Lower lobe of right lung (tissue), 2 donors: ENCODE results near the gene SLC24A3. TPM values are rescaled to one million over a fixed set of nuclear protein-coding genes. Genes with fewer than 3 reads are reported as not detected.

Experiments
- ATAC-seq, 2 donors: fragments of 200-7000 bp; cut with Tn5 transposase; one replicate each; pipeline ENCODE4 v1.9.1; 2020 to 2022; ENCODE audit warnings: mild to moderate bottlenecking in 2 of 2, moderate library complexity in 2 of 2
- DNase-seq: peaks from one replicate; pipeline ENCODE4 v3.0.0-alpha.2; 2020
- H3K27ac ChIP-seq: fragments of 200-600 bp; one replicate; pipeline ENCODE4 v1.8.0; 2022
- H3K27me3 ChIP-seq: fragments of 200-600 bp; one replicate; pipeline ENCODE4 v1.8.0; 2022; ENCODE audit warnings: low read depth
- H3K36me3 ChIP-seq: fragments of 200-600 bp; one replicate; pipeline ENCODE4 v1.8.0; 2022; ENCODE audit warnings: mild to moderate bottlenecking
- H3K4me1 ChIP-seq: fragments of 200-600 bp; one replicate; pipeline ENCODE4 v1.8.0; 2022
- H3K4me3 ChIP-seq: fragments of 200-600 bp; one replicate; pipeline ENCODE4 v1.8.0; 2022; ENCODE audit warnings: mild to moderate bottlenecking
- H3K9me3 ChIP-seq: fragments of 200-600 bp; one replicate; pipeline ENCODE4 v1.8.0; 2022
- intact Hi-C: fragments of 100-400 bp; cut with DNase I; formaldehyde crosslinking; loops from one replicate; pipeline ENCODE4 v1.11.0; 2022
- total RNA-seq: library from RNA; stranded (reverse); fragmentation: NEBNext Ultra II Directional; extraction: Animal tissue kit (Norgen Biotek cat#: 25700); gene quantifications from one replicate; pipeline ENCODE4 v1.2.1, GENCODE V29; 2021
- TF ChIP-seq, protein P1 (sequence below): fragments of 200-600 bp; IDR thresholded peaks from one replicate; pipeline ENCODE4 v1.8.0; 2022; ENCODE audit warnings: antibody characterized with exemption, mild to moderate bottlenecking
- donor health status: DM: no; HTN: yes; CAD: no; lungs with severe emphysema.

SLC24A3 gene
- total RNA-seq, 1 donor from 2014 or later: 7.9 TPM

- Histone ChIP-seq H3K27me3 (no peaks in the 10 kb centered on the region), H3K27ac (no peak overlapping the region), H3K4me1 (peaks cover 11% of the 10 kb centered on the region), H3K36me3 (no peaks in the 10 kb centered on the region), H3K9me3 (no peaks in the 10 kb centered on the region), H3K4me3 (no peak overlapping the region)
- TF ChIP-seq, protein P1, sequence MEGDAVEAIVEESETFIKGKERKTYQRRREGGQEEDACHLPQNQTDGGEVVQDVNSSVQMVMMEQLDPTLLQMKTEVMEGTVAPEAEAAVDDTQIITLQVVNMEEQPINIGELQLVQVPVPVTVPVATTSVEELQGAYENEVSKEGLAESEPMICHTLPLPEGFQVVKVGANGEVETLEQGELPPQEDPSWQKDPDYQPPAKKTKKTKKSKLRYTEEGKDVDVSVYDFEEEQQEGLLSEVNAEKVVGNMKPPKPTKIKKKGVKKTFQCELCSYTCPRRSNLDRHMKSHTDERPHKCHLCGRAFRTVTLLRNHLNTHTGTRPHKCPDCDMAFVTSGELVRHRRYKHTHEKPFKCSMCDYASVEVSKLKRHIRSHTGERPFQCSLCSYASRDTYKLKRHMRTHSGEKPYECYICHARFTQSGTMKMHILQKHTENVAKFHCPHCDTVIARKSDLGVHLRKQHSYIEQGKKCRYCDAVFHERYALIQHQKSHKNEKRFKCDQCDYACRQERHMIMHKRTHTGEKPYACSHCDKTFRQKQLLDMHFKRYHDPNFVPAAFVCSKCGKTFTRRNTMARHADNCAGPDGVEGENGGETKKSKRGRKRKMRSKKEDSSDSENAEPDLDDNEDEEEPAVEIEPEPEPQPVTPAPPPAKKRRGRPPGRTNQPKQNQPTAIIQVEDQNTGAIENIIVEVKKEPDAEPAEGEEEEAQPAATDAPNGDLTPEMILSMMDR: no peak
- intact Hi-C loops: no loop called here
- no peak for DNase-seq
- no peak for ATAC-seq
Measured at GRCh38 chr20:19734811-19735210, 522.4 kb downstream of the SLC24A3 start.

- H3K4me1 ChIP-seq: peaks cover 11% of the 10 kb centered on the region
- DNase-seq: no peak
- H3K27me3 ChIP-seq: no peaks in the 10 kb centered on the region
- peak; percentile 83 to 89 for ATAC-seq
- H3K9me3 ChIP-seq: no peaks in the 10 kb centered on the region
- H3K4me3 ChIP-seq: no peak overlapping the region
- TF ChIP-seq, protein P1: no peak
- intact Hi-C loops: no loop called here
- no peaks in the 10 kb centered on the region for H3K36me3 ChIP-seq
- no peak overlapping the region for H3K27ac ChIP-seq
Measured at GRCh38 chr20:19735446-19735845, 523.0 kb downstream of the SLC24A3 start.

DNA sequence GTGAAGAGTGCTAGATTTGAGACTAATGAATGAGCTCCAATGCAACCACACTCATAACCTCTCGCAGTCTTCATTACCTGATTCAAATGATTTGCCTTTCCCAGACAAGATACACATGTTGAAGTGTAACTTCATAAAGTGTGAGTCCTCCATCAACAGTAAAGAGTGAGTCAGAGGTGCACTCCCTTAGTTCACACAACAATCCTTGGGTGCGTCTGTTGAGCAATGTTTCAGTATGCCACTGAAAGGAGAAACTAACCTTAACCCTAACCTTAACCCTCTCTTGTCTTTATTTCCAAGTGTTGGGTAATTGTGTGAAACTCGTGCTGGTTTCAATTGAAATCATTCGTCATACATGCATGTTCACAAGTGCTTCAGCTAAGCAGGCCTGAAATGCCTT lies 524.6 kb downstream of the SLC24A3 start:
- Histone ChIP-seq H3K9me3 (no peaks in the 10 kb centered on the region), H3K36me3 (no peaks in the 10 kb centered on the region), H3K27me3 (no peaks in the 10 kb centered on the region), H3K4me3 (no peak overlapping the region), H3K4me1 (peaks cover 11% of the 10 kb centered on the region), H3K27ac (no peak overlapping the region)
- DNase-seq (no peak), ATAC-seq (peak; percentile 80 to 92)
- intact Hi-C loops: no loop called here
- TF ChIP-seq, protein P1: no peak

- ATAC-seq: no peak
Measured at GRCh38 chr20:19738951-19739350, 526.5 kb downstream of the SLC24A3 start.

GRCh38 chr20:19739351-19739750 lies 526.9 kb downstream of the SLC24A3 start:
- Histone ChIP-seq H3K4me3 (no peak overlapping the region), H3K36me3 (no peaks in the 10 kb centered on the region), H3K27ac (no peak overlapping the region), H3K9me3 (no peaks in the 10 kb centered on the region), H3K4me1 (peaks cover 23% of the 10 kb centered on the region), H3K27me3 (no peaks in the 10 kb centered on the region)
- intact Hi-C loops: no loop called here
- DNase-seq (no peak), ATAC-seq (no peak)
- TF ChIP-seq, protein P1: no peak

More at GRCh38 chr20:19738951-19739350, 526.5 kb downstream of the SLC24A3 start:
- no peak for DNase-seq
- Histone ChIP-seq H3K9me3 (no peaks in the 10 kb centered on the region), H3K36me3 (no peaks in the 10 kb centered on the region), H3K4me3 (no peak overlapping the region), H3K27me3 (no peaks in the 10 kb centered on the region), H3K4me1 (peaks cover 23% of the 10 kb centered on the region), H3K27ac (no peak overlapping the region)
- TF ChIP-seq, protein P1: no peak
- intact Hi-C loops: no loop called here

- H3K4me3 ChIP-seq: no peak overlapping the region
- no peaks in the 10 kb centered on the region for H3K36me3 ChIP-seq
- no peak for ATAC-seq
- H3K4me1 ChIP-seq: peaks cover 16% of the 10 kb centered on the region
- intact Hi-C loops: no loop called here
- TF ChIP-seq, protein P1: no peak
- no peak overlapping the region for H3K27ac ChIP-seq
- no peak for DNase-seq
- H3K9me3 ChIP-seq: no peaks in the 10 kb centered on the region
- no peaks in the 10 kb centered on the region for H3K27me3 ChIP-seq
Measured at GRCh38 chr20:19740512-19740911, 528.1 kb downstream of the SLC24A3 start.
